GM12891 (cell line): ENCODE data around the gene OR1E2.

ENCODE experiments used
- POLR2A ChIP-seq: IDR thresholded peaks from 2 replicates; pipeline ENCODE4 v1.6.1; 2011; ENCODE audit warnings: low read depth, low read length, control low read depth
- SPI1 ChIP-seq: IDR thresholded peaks from 2 replicates; pipeline ENCODE4 v1.6.1; 2011; ENCODE audit warnings: low read depth, low read length, control low read depth
- TAF1 ChIP-seq: IDR thresholded peaks from 2 replicates; pipeline ENCODE4 v1.6.1; 2011; ENCODE audit warnings: low read depth, low read length, control low read depth

- no peak for TF ChIP-seq POLR2A
- TF ChIP-seq SPI1, result no peak
- TF ChIP-seq TAF1, result no peak
Observed at GRCh38 chr17:3440451-3440850, 6.8 kb upstream of the OR1E2 start.
